ENCODE results near the gene PRDM16. TPM values are rescaled to one million over a fixed set of nuclear protein-coding genes. Genes with fewer than 3 reads are reported as not detected.

The PRDM16 gene
- total and polyA plus RNA-seq, 2 experiments from 2014 or later: 0.14 to 0.16 TPM

DNA sequence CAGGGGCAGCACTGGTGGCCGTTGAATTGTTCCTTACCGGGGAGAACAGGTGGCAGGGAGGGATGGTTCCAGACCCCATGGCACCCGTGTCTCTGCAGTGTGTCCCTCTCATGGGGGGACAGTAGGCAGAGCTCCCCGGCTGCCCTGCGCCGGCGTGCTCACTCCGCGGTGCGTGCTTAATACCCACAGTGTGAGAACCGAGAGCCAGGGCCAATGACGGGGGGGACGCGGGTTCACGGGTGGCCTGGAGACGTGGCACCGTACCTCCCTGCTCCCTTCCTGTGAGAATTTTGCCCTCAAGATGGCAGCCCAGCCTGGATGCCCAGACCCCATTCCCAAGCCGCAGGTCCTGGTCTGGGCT is 47.1 kb downstream of the PRDM16 start:
- no peaks in the 10 kb centered on the region; the same call in 1 of the 2 replicates for H3F3A ChIP-seq (replicated peaks; ENCODE audit: low read depth)
- H4K20me1 ChIP-seq (replicated peaks; ENCODE audit: insufficient read depth): no peaks in the 10 kb centered on the region
- H3K9me3 Mint-ChIP-seq: no peaks in the 10 kb centered on the region; the same call in 2 of the 3 replicates
- H3K27me3 Mint-ChIP-seq (ENCODE audit: insufficient read depth, low read depth, poor library complexity): peaks cover 5% of the 10 kb centered on the region
- H3K4me2 ChIP-seq: no peak overlapping the region
- no peaks in the 10 kb centered on the region for H3K9me2 ChIP-seq (ENCODE audit: insufficient read depth)
- H3K27ac ChIP-seq (ENCODE audit: low read depth): no peak overlapping the region
- ATAC-seq: no peak
- no peaks in the 10 kb centered on the region for H3K79me2 ChIP-seq (replicated peaks; ENCODE audit: insufficient read depth)
- no peaks in the 10 kb centered on the region for H3K27me3 ChIP-seq (ENCODE audit: insufficient read depth)
- no peak for DNase-seq (ENCODE audit: low spot score)
- no peak overlapping the region for H3K4me3 Mint-ChIP-seq
- TF ChIP-seq ZNF331 (CRISPR knock-in tag; IDR thresholded peaks at IDR 0.05; ENCODE audit: low read depth) (no peak), ETS1 (IDR thresholded peaks at IDR 0.05) (no peak), EZH2 (IDR thresholded peaks at IDR 0.05; ENCODE audit: low read depth, unreplicated experiment) (no peak), CTCF (conservative IDR thresholded peaks at IDR 0.05; ENCODE audit: low read depth in 2 of 2) (no peak), STAT1 (IDR thresholded peaks at IDR 0.05; ENCODE audit: unreplicated experiment) (no peak), NANOG (IDR thresholded peaks at IDR 0.05; ENCODE audit: borderline replicate concordance) (no peak), ZNF114 (CRISPR knock-in tag; IDR thresholded peaks at IDR 0.05) (no peak), REST (IDR thresholded peaks at IDR 0.05; ENCODE audit: unreplicated experiment) (no peak), CREB1 (CRISPR knock-in tag; IDR thresholded peaks at IDR 0.05; ENCODE audit: low read depth) (no peak), ZNF462 (CRISPR knock-in tag; IDR thresholded peaks at IDR 0.05) (no peak), JUNB (IDR thresholded peaks at IDR 0.05; ENCODE audit: unreplicated experiment) (no peak), EZH2phosphoT487 (IDR thresholded peaks at IDR 0.05; ENCODE audit: unreplicated experiment) (no peak), POLR2AphosphoS5 (IDR thresholded peaks at IDR 0.05; ENCODE audit: low read depth) (no peak)
- H3K27ac Mint-ChIP-seq: no peak overlapping the region
- no peaks in the 10 kb centered on the region for H3K36me3 Mint-ChIP-seq (ENCODE audit: low read depth)
- H2AFZ ChIP-seq: no peak overlapping the region
- no peak overlapping the region for H3K4me3 ChIP-seq
- H3K4me1 Mint-ChIP-seq: peaks cover 3% of the 10 kb centered on the region; the same call in 2 of the 3 replicates
- H3K4me1 ChIP-seq (ENCODE audit: insufficient read depth): no peaks in the 10 kb centered on the region
- no peaks in the 10 kb centered on the region for H3K36me3 ChIP-seq (ENCODE audit: insufficient read depth)

All from GM23338 (cell line).